Glutamatergic neuron (in vitro differentiated cells): ENCODE measurements around the gene HTR3D. TPM values are rescaled to one million over a fixed set of nuclear protein-coding genes. Genes with fewer than 3 reads are reported as not detected.
"Not testable (repeated sequence)": the region's sequence is repeated elsewhere in the genome, so short reads cannot be mapped to it uniquely, and the experiment has no call there.

Experiments
- DNase-seq: peaks from one replicate; pipeline ENCODE4 v3.0.0; 2022
- H3K27ac Mint-ChIP-seq: one replicate; pipeline ENCODE4 v1.8.0; 2020; ENCODE audit warnings: mild to moderate bottlenecking, mixed read lengths, inconsistent platforms; ENCODE audit not compliant: unreplicated experiment
- H3K27me3 Mint-ChIP-seq: one replicate; pipeline ENCODE4 v1.8.0; 2020; ENCODE audit warnings: mild to moderate bottlenecking, moderate library complexity, mixed read lengths, inconsistent platforms; ENCODE audit not compliant: unreplicated experiment
- H3K36me3 Mint-ChIP-seq: one replicate; pipeline ENCODE4 v1.8.0; 2020; ENCODE audit warnings: mild to moderate bottlenecking, mixed read lengths, inconsistent platforms; ENCODE audit not compliant: unreplicated experiment
- H3K4me1 Mint-ChIP-seq: one replicate; pipeline ENCODE4 v1.8.0; 2020; ENCODE audit warnings: mild to moderate bottlenecking, low read depth, mixed read lengths, inconsistent platforms; ENCODE audit not compliant: unreplicated experiment
- H3K4me3 Mint-ChIP-seq: one replicate; pipeline ENCODE4 v1.8.0; 2020; ENCODE audit warnings: mild to moderate bottlenecking, mixed read lengths, inconsistent platforms; ENCODE audit not compliant: unreplicated experiment
- H3K9me3 Mint-ChIP-seq: one replicate; pipeline ENCODE4 v1.8.0; 2020; ENCODE audit warnings: mild to moderate bottlenecking, moderate library complexity, mixed read lengths, inconsistent platforms; ENCODE audit not compliant: unreplicated experiment
- CTCF ChIP-seq: fragments of 200-600 bp; sonication (generic); IDR thresholded peaks from one replicate; pipeline ENCODE4 v1.5.0; 2021; ENCODE audit not compliant: partially characterized antibody, unreplicated experiment
- total RNA-seq: library from RNA; stranded (reverse); fragmentation: NEBNext Ultra II Directional; extraction: Animal tissue kit (Norgen Biotek cat#: 25700); gene quantifications from one replicate; pipeline ENCODE4 v1.2.1, GENCODE V29; 2021; ENCODE audit not compliant: unreplicated experiment

Gene HTR3D
- total RNA-seq, 1 donor from 2014 or later, result not detected

GRCh38 chr3:184002469-184002868 is 29.1 kb upstream of the HTR3D start:
- Mint-ChIP-seq H3K9me3 (no peaks in the 10 kb centered on the region), H3K4me3 (no peak overlapping the region), H3K27me3 (peaks cover 2% of the 10 kb centered on the region), H3K36me3 (no peaks in the 10 kb centered on the region), H3K4me1 (peaks cover 15% of the 10 kb centered on the region), H3K27ac (no peak overlapping the region)
- DNase-seq, result no peak
- TF ChIP-seq CTCF, result no peak

- no peak overlapping the region for H3K4me3 Mint-ChIP-seq
- H3K27ac Mint-ChIP-seq, result no peak overlapping the region
- H3K36me3 Mint-ChIP-seq, result no peaks in the 10 kb centered on the region
- peaks cover 2% of the 10 kb centered on the region for H3K27me3 Mint-ChIP-seq
- H3K9me3 Mint-ChIP-seq, result no peaks in the 10 kb centered on the region
- peaks cover 19% of the 10 kb centered on the region for H3K4me1 Mint-ChIP-seq
- TF ChIP-seq CTCF, result no peak
- DNase-seq, result no peak
These were observed 28.2 kb upstream of the HTR3D start for GRCh38 chr3:184003187-184003967.

DNA sequence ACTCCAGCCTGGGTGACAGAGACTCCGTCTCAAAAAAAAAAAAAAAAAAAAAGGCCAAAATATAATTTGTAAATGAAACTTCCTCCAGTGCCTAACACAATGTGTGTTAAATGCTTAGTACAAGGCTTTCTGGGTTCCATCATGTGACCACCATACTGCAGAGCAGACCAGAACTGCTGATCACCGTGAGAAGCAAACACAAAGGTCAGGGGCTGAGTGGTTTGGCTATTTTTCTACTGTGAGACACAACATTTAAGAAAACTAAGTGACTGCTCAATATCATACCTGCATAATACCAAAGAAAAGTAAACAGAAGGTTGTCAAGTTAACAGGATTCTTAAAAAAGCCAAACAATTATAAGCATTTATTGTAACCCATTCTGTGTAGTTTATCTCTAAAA is 27.1 kb upstream of the HTR3D start:
- H3K36me3 Mint-ChIP-seq, result no peaks in the 10 kb centered on the region

DNA sequence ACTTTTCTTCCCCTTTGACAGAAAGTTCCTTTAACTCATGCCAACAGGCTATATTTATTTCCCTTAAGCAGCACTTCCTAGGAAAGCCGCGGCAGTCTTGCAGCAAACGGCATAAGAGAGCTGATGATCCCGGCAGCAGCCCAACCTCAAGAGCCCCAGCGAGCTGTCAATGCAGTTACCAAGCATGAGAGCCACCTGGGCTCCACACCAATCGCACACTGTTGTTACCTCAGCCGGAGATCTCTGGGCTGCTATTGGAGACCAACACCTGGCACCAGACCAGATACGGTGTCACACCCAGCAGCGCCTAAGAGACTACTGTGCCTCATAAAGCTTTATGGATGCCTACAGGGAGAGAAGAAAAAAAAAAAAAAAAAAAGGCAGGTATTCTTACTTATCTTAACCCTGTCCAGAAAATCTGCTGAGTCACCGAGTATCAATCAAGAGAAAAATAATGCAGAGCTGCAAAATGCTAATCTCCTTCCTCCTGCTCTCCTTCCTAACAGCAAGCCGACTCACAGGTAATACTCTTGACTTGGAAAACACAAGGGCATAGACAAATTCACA is 25.5 kb upstream of the HTR3D start:
- no peak overlapping the region for H3K4me3 Mint-ChIP-seq
- no peaks in the 10 kb centered on the region for H3K36me3 Mint-ChIP-seq
- H3K4me1 Mint-ChIP-seq, result peaks cover 19% of the 10 kb centered on the region
- no peaks in the 10 kb centered on the region for H3K9me3 Mint-ChIP-seq
- TF ChIP-seq CTCF, result no peak
- H3K27me3 Mint-ChIP-seq, result no peaks in the 10 kb centered on the region
- H3K27ac Mint-ChIP-seq, result peak overlapping the region; percentile 18
- DNase-seq, result no peak

More for the DNA sequence above, 27.1 kb upstream of the HTR3D start:
- Mint-ChIP-seq H3K27ac (no peak overlapping the region), H3K4me1 (peaks cover 19% of the 10 kb centered on the region), H3K9me3 (no peaks in the 10 kb centered on the region), H3K4me3 (no peak overlapping the region), H3K27me3 (peaks cover 2% of the 10 kb centered on the region)
- no peak for TF ChIP-seq CTCF
- DNase-seq, result no peak

DNA sequence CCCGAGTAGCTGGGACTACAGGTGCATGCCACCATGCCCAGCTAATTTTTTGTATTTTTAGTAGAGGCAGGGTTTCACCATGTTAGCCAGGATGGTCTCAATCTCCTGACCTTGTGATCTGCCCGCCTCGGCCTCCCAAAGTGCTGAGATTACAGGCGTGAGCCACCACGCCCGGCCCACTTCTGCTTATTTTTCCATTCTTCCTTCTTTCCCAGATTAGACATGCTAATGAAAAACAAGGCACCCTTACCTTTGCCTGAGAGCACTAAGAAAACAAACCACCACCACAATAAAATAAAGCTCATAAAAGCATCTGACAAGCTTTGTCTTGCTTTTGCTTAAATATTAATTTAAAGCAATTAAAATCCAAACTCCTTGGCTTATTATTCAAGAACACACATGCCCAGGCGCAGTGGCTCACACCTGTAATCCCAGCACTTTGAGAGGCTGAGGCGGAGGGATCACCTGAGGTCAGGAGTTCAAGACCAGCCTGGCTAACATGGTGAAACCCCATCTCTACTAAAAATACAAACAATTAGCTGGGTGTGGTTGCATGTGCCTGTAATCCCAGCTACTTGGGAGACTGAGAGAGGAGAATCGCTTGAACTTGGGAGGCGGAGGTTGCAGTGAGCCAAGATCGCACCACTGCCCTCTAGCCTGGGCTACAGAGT is 24.3 kb upstream of the HTR3D start:
- not testable (repeated sequence) for H3K27ac Mint-ChIP-seq, H3K4me3 Mint-ChIP-seq, H3K27me3 Mint-ChIP-seq, H3K36me3 Mint-ChIP-seq, H3K9me3 Mint-ChIP-seq, DNase-seq
- peaks cover 18% of the 10 kb centered on the region for H3K4me1 Mint-ChIP-seq
